Prostate gland (tissue), 2 donors: ENCODE data around the gene SIM2.

ENCODE experiments used
- POLR2A ChIP-seq: fragments of 450-650 bp; IDR thresholded peaks from one replicate; pipeline ENCODE4 v1.6.1; 2016; ENCODE audit warnings: antibody characterized with exemption, mild to moderate bottlenecking
- TF ChIP-seq, protein P1 (sequence below), 4 experiments: fragments of 200-600 bp in 2 of 4; fragments of 450-650 bp in 2 of 4; sonication (generic) in 2 of 4; IDR thresholded peaks; 1 replicate in 3 of 4; 2 replicates in 1 of 4; pipeline ENCODE4 v1.5.1; 2016 to 2019; ENCODE audit warnings: antibody characterized with exemption in 4 of 4, mild to moderate bottlenecking in 2 of 4, moderate library complexity in 2 of 4

DNA sequence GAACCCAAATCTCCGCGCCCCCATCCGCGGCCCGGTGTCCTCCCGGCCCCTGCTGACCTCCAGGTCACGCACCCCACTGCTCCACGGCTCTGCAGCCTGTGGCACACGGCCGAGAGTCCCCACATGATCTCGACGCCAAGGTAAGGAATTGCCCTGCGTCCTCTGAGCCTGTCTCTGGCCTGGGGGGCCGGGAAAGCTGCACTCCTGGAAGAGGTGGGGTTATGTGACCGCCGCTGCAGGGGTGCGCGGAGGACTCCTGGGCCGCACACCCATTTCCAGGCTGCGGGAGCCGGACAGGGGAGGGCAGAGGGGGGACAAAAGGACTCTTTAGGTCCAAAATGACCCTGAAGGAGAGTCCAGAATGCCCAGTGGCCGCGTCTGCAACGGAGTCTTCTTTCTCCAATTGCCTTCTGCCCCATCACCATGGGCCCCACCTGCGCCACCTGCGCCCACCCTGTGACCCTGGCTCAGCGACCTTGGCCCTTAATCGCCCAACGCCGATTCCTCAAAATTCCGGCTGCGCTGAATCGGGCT lies 997 bp upstream of the SIM2 start:
- TF ChIP-seq, protein P1, sequence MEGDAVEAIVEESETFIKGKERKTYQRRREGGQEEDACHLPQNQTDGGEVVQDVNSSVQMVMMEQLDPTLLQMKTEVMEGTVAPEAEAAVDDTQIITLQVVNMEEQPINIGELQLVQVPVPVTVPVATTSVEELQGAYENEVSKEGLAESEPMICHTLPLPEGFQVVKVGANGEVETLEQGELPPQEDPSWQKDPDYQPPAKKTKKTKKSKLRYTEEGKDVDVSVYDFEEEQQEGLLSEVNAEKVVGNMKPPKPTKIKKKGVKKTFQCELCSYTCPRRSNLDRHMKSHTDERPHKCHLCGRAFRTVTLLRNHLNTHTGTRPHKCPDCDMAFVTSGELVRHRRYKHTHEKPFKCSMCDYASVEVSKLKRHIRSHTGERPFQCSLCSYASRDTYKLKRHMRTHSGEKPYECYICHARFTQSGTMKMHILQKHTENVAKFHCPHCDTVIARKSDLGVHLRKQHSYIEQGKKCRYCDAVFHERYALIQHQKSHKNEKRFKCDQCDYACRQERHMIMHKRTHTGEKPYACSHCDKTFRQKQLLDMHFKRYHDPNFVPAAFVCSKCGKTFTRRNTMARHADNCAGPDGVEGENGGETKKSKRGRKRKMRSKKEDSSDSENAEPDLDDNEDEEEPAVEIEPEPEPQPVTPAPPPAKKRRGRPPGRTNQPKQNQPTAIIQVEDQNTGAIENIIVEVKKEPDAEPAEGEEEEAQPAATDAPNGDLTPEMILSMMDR (IDR thresholded peaks at IDR 0.05): no peak
- TF ChIP-seq POLR2A: no peak
